A549 (cell line): ENCODE measurements around the gene ALDH16A1.

ENCODE experiments used
- CHD2 ChIP-seq: fragments of 150-350 bp; IDR thresholded peaks from 2 replicates; pipeline ENCODE4 v1.6.1; 2014; ENCODE audit warnings: low read length; ENCODE audit not compliant: partially characterized antibody
- CHD4 ChIP-seq: fragments of 200-600 bp; sonication (generic); IDR thresholded peaks from 2 replicates; pipeline ENCODE4 v1.6.1; 2016; ENCODE audit warnings: antibody characterized with exemption, mild to moderate bottlenecking, borderline replicate concordance
- CTCF ChIP-seq: fragments of >200 bp; sonication (Bioruptor Twin); formaldehyde crosslinking; IDR thresholded peaks from 3 replicates; pipeline ENCODE4 v1.5.1; 2016
- JUN ChIP-seq, 2 experiments: fragments of >200 bp; sonication (Bioruptor Twin); formaldehyde crosslinking; IDR thresholded peaks; 2 replicates in 1 of 2; 3 replicates in 1 of 2; pipeline ENCODE4 v1.6.1; 2016 to 2017
- KDM5A ChIP-seq: fragments of 200-600 bp; sonication (generic); IDR thresholded peaks from 2 replicates; pipeline ENCODE4 v1.6.1; 2016; ENCODE audit warnings: antibody characterized with exemption, mild to moderate bottlenecking
- MAX ChIP-seq: IDR thresholded peaks from 2 replicates; pipeline ENCODE4 v1.6.1; 2012
- MYC ChIP-seq: IDR thresholded peaks from 2 replicates; pipeline ENCODE4 v1.6.1; 2012; ENCODE audit warnings: mild to moderate bottlenecking, inconsistent platforms, low read length, improper control_type of control experiment, borderline replicate concordance
- RFX5 ChIP-seq: fragments of 450-650 bp; IDR thresholded peaks from 2 replicates; pipeline ENCODE4 v1.7.1; 2014; ENCODE audit warnings: antibody characterized with exemption, mild to moderate bottlenecking, moderate library complexity
- TP53 ChIP-seq: fragments of 250-450 bp; sonication (Bioruptor Pico); IDR thresholded peaks from 2 replicates; pipeline ENCODE4 v1.5.0; 2021; ENCODE audit warnings: mild to moderate bottlenecking, moderate library complexity
- USF2 ChIP-seq: fragments of 450-650 bp; IDR thresholded peaks from 2 replicates; pipeline ENCODE4 v1.6.1; 2014; ENCODE audit warnings: antibody characterized with exemption
- ZC3H11A ChIP-seq: fragments of 450-650 bp; IDR thresholded peaks from 2 replicates; pipeline ENCODE4 v1.6.1; 2014; ENCODE audit warnings: antibody characterized with exemption, mild to moderate bottlenecking
- TF ChIP-seq, protein P1 (sequence below): fragments of 200-600 bp; sonication (generic); IDR thresholded peaks from 2 replicates; pipeline ENCODE4 v1.6.1; 2016; ENCODE audit warnings: antibody characterized with exemption, mild to moderate bottlenecking, moderate library complexity

DNA sequence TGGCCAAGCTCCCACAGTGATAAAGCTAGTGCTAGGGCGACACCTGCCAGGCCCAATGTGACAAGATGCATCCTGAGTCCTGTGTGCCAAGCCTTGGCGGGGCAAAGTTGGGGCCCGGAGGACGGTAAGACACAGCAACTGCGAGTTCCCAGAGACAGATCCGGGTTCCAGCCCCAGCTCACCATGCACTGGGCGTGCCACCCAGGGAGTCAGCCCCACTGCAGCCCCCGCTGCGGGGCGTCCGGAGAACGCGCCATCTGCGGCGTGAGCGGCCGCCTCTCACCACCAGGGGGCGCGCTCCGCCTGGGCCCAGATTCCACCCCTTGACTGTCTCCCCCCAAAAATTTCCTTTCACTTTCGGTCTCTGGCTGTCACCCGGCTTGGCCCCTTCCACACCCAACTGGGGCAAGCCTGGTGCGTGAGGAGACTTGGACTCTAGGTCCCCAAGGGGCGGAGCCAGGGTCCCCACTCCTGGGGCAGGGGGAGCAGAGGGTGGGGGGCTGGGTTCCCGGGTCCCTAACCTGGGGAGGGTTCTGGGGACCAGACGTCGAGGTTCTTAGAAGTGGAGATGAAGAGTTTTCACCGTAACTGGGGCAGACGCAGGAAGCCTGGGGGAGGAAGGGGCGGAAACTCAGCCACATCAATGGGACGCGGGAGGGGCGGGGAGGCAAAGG is 21.0 kb downstream of the ALDH16A1 start, which contains the start of gene FLT3LG:
- TF ChIP-seq ZC3H11A: no peak
- TF ChIP-seq CTCF: peak; percentile 99
- no peak for TF ChIP-seq USF2
- no peak for TF ChIP-seq RFX5
- TF ChIP-seq JUN (IDR thresholded peaks at IDR 0.05): no peak
- TF ChIP-seq CHD2: no peak
- TF ChIP-seq TP53 (CRISPR knock-in tag): no peak
- TF ChIP-seq MYC: no peak
- TF ChIP-seq MAX: peak; percentile 82
- TF ChIP-seq CHD4: no peak
- TF ChIP-seq, protein P1, sequence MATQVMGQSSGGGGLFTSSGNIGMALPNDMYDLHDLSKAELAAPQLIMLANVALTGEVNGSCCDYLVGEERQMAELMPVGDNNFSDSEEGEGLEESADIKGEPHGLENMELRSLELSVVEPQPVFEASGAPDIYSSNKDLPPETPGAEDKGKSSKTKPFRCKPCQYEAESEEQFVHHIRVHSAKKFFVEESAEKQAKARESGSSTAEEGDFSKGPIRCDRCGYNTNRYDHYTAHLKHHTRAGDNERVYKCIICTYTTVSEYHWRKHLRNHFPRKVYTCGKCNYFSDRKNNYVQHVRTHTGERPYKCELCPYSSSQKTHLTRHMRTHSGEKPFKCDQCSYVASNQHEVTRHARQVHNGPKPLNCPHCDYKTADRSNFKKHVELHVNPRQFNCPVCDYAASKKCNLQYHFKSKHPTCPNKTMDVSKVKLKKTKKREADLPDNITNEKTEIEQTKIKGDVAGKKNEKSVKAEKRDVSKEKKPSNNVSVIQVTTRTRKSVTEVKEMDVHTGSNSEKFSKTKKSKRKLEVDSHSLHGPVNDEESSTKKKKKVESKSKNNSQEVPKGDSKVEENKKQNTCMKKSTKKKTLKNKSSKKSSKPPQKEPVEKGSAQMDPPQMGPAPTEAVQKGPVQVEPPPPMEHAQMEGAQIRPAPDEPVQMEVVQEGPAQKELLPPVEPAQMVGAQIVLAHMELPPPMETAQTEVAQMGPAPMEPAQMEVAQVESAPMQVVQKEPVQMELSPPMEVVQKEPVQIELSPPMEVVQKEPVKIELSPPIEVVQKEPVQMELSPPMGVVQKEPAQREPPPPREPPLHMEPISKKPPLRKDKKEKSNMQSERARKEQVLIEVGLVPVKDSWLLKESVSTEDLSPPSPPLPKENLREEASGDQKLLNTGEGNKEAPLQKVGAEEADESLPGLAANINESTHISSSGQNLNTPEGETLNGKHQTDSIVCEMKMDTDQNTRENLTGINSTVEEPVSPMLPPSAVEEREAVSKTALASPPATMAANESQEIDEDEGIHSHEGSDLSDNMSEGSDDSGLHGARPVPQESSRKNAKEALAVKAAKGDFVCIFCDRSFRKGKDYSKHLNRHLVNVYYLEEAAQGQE: no peak
- TF ChIP-seq KDM5A: no peak
